ENCODE measurements around the gene LRRC27. TPM values are rescaled to one million over a fixed set of nuclear protein-coding genes. Genes with fewer than 3 reads are reported as not detected.
"Not testable (repeated sequence)": the region's sequence is repeated elsewhere in the genome, so short reads cannot be mapped to it uniquely, and the experiment has no call there.

Gene LRRC27
- total and polyA plus RNA-seq, 12 donors, result 6.5 to 17.6 (median 9.9) TPM

DNA sequence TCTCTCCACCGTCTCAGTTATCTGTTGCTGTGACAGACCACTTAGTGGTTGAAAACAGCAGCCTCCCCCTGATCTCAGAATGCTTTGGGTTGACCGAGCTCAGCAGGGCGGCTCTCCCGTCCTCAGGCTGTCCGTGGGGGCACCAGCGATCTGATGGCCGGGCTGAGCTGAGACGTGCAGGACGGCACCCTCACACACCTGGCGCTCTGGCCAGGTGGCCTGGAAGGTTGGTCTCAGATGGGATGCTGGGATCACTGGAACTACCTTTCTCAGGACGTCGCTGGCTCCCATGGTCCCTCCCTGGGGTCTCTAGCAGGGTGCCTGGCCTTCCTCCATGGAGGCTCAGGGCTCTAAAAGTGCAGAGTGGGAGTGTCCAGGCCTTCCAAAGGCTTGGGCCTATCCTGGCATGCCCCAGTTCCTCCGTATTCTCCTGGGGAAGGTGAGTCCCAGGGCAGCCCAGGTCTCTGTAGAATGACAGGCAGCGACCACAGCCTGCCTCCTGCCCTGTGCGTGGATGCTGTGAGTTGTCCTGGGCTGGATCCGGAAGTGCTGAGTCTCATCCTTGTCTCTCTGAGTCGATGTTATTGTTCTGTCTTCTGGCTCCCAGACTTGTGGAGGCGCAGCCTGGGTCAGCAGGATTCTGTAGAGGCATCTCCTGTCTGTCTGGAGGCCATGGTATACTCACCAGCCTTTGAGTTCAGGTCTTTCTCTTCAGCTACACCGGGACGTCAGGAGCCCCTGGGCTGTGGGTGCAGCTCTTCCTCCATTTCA is 52.8 kb downstream of the LRRC27 start:
- H3K27ac ChIP-seq, result no peak overlapping the region
- H3K27me3 ChIP-seq, result no peaks in the 10 kb centered on the region
- TF ChIP-seq POLR2A (IDR thresholded peaks at IDR 0.05), result no peak
- TF ChIP-seq, protein P1, sequence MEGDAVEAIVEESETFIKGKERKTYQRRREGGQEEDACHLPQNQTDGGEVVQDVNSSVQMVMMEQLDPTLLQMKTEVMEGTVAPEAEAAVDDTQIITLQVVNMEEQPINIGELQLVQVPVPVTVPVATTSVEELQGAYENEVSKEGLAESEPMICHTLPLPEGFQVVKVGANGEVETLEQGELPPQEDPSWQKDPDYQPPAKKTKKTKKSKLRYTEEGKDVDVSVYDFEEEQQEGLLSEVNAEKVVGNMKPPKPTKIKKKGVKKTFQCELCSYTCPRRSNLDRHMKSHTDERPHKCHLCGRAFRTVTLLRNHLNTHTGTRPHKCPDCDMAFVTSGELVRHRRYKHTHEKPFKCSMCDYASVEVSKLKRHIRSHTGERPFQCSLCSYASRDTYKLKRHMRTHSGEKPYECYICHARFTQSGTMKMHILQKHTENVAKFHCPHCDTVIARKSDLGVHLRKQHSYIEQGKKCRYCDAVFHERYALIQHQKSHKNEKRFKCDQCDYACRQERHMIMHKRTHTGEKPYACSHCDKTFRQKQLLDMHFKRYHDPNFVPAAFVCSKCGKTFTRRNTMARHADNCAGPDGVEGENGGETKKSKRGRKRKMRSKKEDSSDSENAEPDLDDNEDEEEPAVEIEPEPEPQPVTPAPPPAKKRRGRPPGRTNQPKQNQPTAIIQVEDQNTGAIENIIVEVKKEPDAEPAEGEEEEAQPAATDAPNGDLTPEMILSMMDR (IDR thresholded peaks at IDR 0.05), result no peak
- DNase-seq, result peak in 2 of 7 donors; percentile 7 to 19
- no peaks in the 10 kb centered on the region for H3K36me3 ChIP-seq (replicated peaks in 1 of 2)
- H3K4me1 ChIP-seq (replicated peaks in 1 of 2), result peaks cover 8 to 11% of the 10 kb centered on the region in 2 donors
- intact Hi-C loops (cut with DNase I), result loop anchor here (5.0 to 10.0 kb wide), 3 partner anchors 67 to 260 kb away; no protein-coding TSS in a partner anchor
- 89 to 93% (median 91%) methylated on average over 7 to 20 of the region's 20 CpGs for WGBS, 4 donors
- H3K4me3 ChIP-seq, result no peak overlapping the region
- H3K9me3 ChIP-seq (replicated peaks in 1 of 3), result no peaks in the 10 kb centered on the region

DNA sequence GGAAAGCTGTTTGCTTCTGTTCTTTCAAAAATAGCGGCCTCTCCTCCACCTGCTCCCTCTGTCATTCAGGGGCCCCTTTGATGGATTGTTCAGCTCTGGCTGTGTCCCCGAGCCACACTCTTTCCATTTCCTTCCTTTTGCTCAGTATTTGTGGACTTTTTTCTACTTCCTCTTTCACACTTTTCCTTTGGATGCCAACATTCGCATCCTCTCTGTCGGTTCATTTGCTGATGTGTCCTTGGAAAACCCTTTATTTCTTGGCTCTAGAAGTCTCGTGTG is 53.3 kb downstream of the LRRC27 start:
- no peak overlapping the region for H3K27ac ChIP-seq
- intact Hi-C loops (cut with DNase I), result loop anchor here (5.0 to 10.0 kb wide), 3 partner anchors 67 to 259 kb away; no protein-coding TSS in a partner anchor
- H3K4me3 ChIP-seq, result no peak overlapping the region
- no peak for DNase-seq
- no peaks in the 10 kb centered on the region for H3K27me3 ChIP-seq
- TF ChIP-seq, protein P1 (IDR thresholded peaks at IDR 0.05), result no peak
- TF ChIP-seq POLR2A (IDR thresholded peaks at IDR 0.05), result no peak
- H3K4me1 ChIP-seq (replicated peaks in 1 of 2), result peaks cover 8 to 11% of the 10 kb centered on the region in 2 donors
- H3K36me3 ChIP-seq (replicated peaks in 1 of 2), result no peaks in the 10 kb centered on the region
- WGBS, 4 donors, result 50 to 56% (median 53%) methylated on average over 5 of the region's 5 CpGs
- no peaks in the 10 kb centered on the region for H3K9me3 ChIP-seq (replicated peaks in 1 of 3)

DNA sequence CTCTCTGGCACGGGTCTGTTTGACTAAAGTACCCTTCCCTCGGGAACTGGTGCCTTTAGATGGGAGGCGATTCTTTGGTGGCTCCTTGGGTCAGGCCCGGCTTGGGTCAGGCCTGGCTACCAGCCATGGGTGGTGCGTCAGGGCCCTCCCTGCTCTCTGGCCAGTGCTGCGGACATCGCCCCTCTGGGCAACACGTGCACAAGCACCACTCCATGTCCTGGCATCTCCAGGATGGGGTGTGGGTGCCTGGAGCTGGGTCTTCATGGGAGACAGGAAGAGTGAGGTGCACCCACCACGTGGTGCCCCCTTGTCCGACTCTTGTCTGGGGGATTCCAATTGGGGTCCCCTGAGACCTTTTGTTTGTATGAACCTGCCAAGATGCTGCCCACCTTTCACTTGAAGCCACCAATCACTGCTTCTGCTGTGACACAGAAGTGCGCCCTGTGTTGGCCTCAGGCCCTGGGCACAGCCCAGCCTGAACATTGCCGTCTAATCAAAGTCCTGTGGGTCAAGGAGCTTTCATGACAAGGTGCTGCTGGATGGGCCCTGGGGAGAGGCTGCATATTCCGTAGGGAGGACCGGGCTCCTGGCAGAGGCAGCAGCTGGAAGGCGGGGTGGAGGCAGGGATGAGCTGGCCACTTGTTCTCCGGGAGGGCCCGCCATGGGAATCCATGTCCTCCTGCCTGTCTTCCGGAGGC is 53.9 kb downstream of the LRRC27 start:
- 75 to 87% (median 82%) methylated on average over 14 to 18 of the region's 18 CpGs for WGBS, 4 donors
- H3K9me3 ChIP-seq (replicated peaks in 1 of 3), result no peaks in the 10 kb centered on the region
- peak in 3 of 7 donors; percentile 16 to 27 (median 20) for DNase-seq
- TF ChIP-seq POLR2A (IDR thresholded peaks at IDR 0.05), result no peak
- TF ChIP-seq, protein P1 (IDR thresholded peaks at IDR 0.05), result no peak
- no peaks in the 10 kb centered on the region for H3K27me3 ChIP-seq
- intact Hi-C loops (cut with DNase I), result loop anchor here (5.0 to 10.0 kb wide), 3 partner anchors 66 to 259 kb away; no protein-coding TSS in a partner anchor
- H3K4me3 ChIP-seq, result no peak overlapping the region
- H3K36me3 ChIP-seq (replicated peaks in 1 of 2), result no peaks in the 10 kb centered on the region
- H3K27ac ChIP-seq, result no peak overlapping the region
- peaks cover 8 to 11% of the 10 kb centered on the region in 2 donors for H3K4me1 ChIP-seq (replicated peaks in 1 of 2)

DNA sequence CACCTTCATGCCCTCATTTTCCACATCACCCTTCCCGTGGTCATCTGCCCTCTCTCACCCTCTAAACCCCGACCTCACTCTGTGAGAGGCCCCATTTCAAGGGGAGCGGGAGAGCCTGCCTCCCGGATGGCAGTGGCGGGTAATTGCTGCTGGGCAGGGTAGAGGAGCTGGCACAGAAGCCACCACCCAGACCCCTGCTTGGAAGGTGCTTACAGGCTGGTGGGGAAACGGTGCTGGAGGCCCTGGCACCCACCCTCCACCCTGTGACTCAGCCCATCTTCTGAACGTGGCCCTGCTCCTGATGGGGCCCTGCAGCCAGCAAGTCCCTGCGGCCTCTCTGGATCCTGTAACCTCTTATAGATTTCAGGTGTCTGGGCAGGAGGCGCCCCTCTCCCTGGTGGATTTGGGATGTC is 54.4 kb downstream of the LRRC27 start:
- no peak overlapping the region for H3K27ac ChIP-seq
- no peaks in the 10 kb centered on the region for H3K27me3 ChIP-seq

DNA sequence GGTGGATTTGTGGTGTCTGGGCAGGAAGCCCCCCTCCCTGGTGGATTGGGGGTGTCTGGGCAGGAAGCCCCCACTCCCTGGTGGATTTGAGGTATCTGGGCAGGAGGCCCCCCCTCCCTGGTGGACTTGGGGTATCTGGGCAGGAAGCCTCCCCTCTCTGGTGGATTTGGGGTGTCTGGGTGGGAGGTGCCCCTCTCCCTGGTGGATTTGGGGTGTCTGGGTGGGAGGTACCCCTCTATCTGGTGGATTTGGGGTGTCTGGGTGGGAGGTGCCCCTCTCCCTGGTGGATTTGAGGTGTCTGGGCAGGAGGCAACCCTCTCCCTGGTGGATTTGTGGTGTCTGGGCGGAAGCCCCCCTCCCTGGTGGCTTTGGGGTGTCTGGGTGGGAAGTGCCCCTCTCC is 54.9 kb downstream of the LRRC27 start:
- 80 to 92% (median 91%) methylated on average over 1 of the region's 1 CpG; no CpG with 5 or more reads in 1 of the 4 donors for WGBS, 4 donors
- not testable (repeated sequence) for H3K9me3 ChIP-seq (replicated peaks in 1 of 3); H3K27ac ChIP-seq; H3K27me3 ChIP-seq; H3K36me3 ChIP-seq (replicated peaks in 1 of 2); H3K4me3 ChIP-seq
- intact Hi-C loops (cut with DNase I), result loop anchor here (5.0 to 10.0 kb wide), 3 partner anchors 65 to 258 kb away; no protein-coding TSS in a partner anchor
- peak in 1 of 7 donors; percentile 15 for DNase-seq
- peaks cover 8 to 11% of the 10 kb centered on the region in 2 donors for H3K4me1 ChIP-seq (replicated peaks in 1 of 2)

More for the DNA sequence above, 54.4 kb downstream of the LRRC27 start:
- no peaks in the 10 kb centered on the region for H3K36me3 ChIP-seq (replicated peaks in 1 of 2)
- peaks cover 8 to 11% of the 10 kb centered on the region in 2 donors for H3K4me1 ChIP-seq (replicated peaks in 1 of 2)
- intact Hi-C loops (cut with DNase I), result loop anchor here (5.0 to 10.0 kb wide), 3 partner anchors 66 to 258 kb away; no protein-coding TSS in a partner anchor
- H3K4me3 ChIP-seq, result no peak overlapping the region
- TF ChIP-seq, protein P1 (IDR thresholded peaks at IDR 0.05), result no peak
- no peak for TF ChIP-seq POLR2A (IDR thresholded peaks at IDR 0.05)
- no peaks in the 10 kb centered on the region for H3K9me3 ChIP-seq (replicated peaks in 1 of 3)
- DNase-seq, result peak in 2 of 7 donors; percentile 12 to 15
- 72 to 77% (median 74%) methylated on average over 9 of the region's 9 CpGs for WGBS, 4 donors

All from adrenal gland (tissue), 12 donors.